ENCODE results near the gene MON2. TPM values are rescaled to one million over a fixed set of nuclear protein-coding genes. Genes with fewer than 3 reads are reported as not detected.
A peak's percentile ranks its signal among the peaks of the same experiment; 100 is the strongest.

MON2 gene
- total and polyA plus RNA-seq, 10 of the 15 experiments (the other 5 are each of a cell fraction or from before 2014, with no cell fraction given) = 5.4 to 34.3 (median 23.4) TPM

GRCh38 chr12:62603061-62603810 is 136.6 kb downstream of the MON2 start (continued):
- no peak; the same call in 1 of the 2 replicates for TF ChIP-seq ZNF592 (IDR thresholded peaks at IDR 0.05)
- TF ChIP-seq BCL11A (IDR thresholded peaks at IDR 0.05; ENCODE audit: low read depth, low read length) = no peak
- TF ChIP-seq CHD4 (IDR thresholded peaks at IDR 0.05) = no peak
- TF ChIP-seq, protein P1, sequence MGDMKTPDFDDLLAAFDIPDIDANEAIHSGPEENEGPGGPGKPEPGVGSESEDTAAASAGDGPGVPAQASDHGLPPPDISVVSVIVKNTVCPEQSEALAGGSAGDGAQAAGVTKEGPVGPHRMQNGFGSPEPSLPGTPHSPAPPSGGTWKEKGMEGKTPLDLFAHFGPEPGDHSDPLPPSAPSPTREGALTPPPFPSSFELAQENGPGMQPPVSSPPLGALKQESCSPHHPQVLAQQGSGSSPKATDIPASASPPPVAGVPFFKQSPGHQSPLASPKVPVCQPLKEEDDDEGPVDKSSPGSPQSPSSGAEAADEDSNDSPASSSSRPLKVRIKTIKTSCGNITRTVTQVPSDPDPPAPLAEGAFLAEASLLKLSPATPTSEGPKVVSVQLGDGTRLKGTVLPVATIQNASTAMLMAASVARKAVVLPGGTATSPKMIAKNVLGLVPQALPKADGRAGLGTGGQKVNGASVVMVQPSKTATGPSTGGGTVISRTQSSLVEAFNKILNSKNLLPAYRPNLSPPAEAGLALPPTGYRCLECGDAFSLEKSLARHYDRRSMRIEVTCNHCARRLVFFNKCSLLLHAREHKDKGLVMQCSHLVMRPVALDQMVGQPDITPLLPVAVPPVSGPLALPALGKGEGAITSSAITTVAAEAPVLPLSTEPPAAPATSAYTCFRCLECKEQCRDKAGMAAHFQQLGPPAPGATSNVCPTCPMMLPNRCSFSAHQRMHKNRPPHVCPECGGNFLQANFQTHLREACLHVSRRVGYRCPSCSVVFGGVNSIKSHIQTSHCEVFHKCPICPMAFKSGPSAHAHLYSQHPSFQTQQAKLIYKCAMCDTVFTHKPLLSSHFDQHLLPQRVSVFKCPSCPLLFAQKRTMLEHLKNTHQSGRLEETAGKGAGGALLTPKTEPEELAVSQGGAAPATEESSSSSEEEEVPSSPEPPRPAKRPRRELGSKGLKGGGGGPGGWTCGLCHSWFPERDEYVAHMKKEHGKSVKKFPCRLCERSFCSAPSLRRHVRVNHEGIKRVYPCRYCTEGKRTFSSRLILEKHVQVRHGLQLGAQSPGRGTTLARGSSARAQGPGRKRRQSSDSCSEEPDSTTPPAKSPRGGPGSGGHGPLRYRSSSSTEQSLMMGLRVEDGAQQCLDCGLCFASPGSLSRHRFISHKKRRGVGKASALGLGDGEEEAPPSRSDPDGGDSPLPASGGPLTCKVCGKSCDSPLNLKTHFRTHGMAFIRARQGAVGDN (IDR thresholded peaks at IDR 0.05) = peak; percentile 12; the same call in 1 of the 2 replicates
- no peak for TF ChIP-seq KDM1A (IDR thresholded peaks at IDR 0.05; ENCODE audit: borderline replicate concordance)
- TF ChIP-seq ZBTB33 (IDR thresholded peaks at IDR 0.05) = no peak
- peak; percentile 36 for TF ChIP-seq NBN (IDR thresholded peaks at IDR 0.05)
- TF ChIP-seq IKZF1 (conservative IDR thresholded peaks at IDR 0.05) = peak; percentile 84
- no peak for TF ChIP-seq SREBF2 (IDR thresholded peaks at IDR 0.05; ENCODE audit: low read length)
- no peak; the same call in 1 of the 2 replicates for TF ChIP-seq SIN3A (IDR thresholded peaks at IDR 0.05; ENCODE audit: low read depth, low read length)
- TF ChIP-seq E2F8 (IDR thresholded peaks at IDR 0.05; ENCODE audit: low read depth, partially characterized antibody) = no peak
- TF ChIP-seq RELB (IDR thresholded peaks at IDR 0.05; ENCODE audit: low read depth) = no peak; the same call in none of the 2 replicates
- no peak for TF ChIP-seq SIX5 (IDR thresholded peaks at IDR 0.05; ENCODE audit: low read depth, low read length, severe bottlenecking)
- no peak for TF ChIP-seq SP1 (IDR thresholded peaks at IDR 0.05; ENCODE audit: low read depth, low read length)
- TF ChIP-seq PML (IDR thresholded peaks at IDR 0.05; ENCODE audit: low read length) = peak; percentile 45; the same call in 1 of the 2 replicates
